Measurements from ENCODE around the gene TCP1.

DNA sequence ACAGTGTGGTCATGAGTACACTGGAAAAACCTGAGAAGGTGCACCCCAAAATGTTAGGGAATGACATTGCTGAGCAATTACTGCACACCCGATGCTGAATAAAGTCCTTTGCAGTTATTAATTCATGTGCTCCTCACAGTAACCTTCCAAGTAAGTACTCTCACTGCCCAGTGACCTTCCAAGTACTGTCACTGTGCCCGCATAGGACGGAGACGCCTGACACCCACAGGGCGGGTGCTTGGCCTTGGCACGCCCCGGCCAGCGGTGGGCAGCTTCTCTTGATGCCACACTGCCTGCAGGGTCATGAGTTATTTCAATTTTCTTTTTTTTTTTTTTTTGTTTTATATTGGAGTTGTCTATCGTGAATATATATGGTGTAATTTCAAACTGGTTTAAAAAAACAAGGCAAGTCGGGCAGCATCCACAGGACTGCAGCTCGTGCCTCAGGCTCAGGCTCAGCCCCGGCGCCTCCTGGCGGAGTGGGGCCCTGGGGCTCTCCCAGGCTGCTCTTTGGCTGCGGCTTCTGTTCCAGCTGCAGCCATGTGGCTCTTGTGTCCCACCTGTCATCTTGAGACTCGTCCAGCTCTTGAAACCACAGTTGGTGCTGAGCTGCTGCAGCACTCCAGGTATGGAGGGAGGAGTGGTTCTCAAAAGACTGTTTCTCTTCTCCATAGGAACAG lies 37.7 kb upstream of the TCP1 start:
- no peak for TF ChIP-seq FOXM1 (IDR thresholded peaks at IDR 0.05; ENCODE audit: borderline replicate concordance)
- TF ChIP-seq, protein P1, sequence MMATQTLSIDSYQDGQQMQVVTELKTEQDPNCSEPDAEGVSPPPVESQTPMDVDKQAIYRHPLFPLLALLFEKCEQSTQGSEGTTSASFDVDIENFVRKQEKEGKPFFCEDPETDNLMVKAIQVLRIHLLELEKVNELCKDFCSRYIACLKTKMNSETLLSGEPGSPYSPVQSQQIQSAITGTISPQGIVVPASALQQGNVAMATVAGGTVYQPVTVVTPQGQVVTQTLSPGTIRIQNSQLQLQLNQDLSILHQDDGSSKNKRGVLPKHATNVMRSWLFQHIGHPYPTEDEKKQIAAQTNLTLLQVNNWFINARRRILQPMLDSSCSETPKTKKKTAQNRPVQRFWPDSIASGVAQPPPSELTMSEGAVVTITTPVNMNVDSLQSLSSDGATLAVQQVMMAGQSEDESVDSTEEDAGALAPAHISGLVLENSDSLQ (IDR thresholded peaks at IDR 0.05) = no peak
- TF ChIP-seq ARNT (IDR thresholded peaks at IDR 0.05) = no peak
- no peak for TF ChIP-seq FOXA1 (IDR thresholded peaks at IDR 0.05)
- TF ChIP-seq CTBP1 (IDR thresholded peaks at IDR 0.05; ENCODE audit: borderline replicate concordance) = no peak
- TF ChIP-seq ZNF384 (IDR thresholded peaks at IDR 0.05) = no peak
- no peak for TF ChIP-seq SP1 (IDR thresholded peaks at IDR 0.05)

Measured in HEK293T (cell line).